ENCODE results near the gene RAMACL. TPM values are rescaled to one million over a fixed set of nuclear protein-coding genes. Genes with fewer than 3 reads are reported as not detected.

The RAMACL gene
- total RNA-seq, 1 experiment from 2014 or later: 0.13 TPM

DNA sequence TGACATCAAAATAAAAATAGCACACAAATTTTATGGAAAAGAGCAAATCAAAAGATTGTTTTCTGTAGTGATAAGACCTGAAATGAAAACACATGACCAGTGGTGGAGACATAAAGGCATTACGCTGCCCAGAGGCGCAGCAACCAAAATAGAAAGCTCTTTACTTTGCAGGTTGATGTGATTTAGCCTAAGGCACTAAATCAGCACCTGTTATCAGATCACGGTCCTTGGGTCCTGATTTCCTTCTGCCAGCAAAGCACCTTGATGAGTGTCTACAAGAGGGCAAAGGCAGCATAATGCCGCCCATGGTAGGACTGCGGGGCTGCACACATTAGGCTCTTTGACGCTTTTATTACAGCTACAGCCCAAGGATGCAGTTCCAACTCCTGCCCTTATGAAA, 19.3 kb upstream of the RAMACL start:
- in situ Hi-C loops (cut with HindIII; ENCODE audit: low pct_unique_long_range_greater_than_20kb, low sequenced_read_pairs) (no loop called here), intact Hi-C loops (cut with micrococcal nuclease; ENCODE audit: unreplicated experiment) (no loop called here)
- no peaks in the 10 kb centered on the region for H3K27me3 ChIP-seq (ENCODE audit: control insufficient read depth, insufficient read depth, low read length)
- no peak for DNase-seq (ENCODE audit: low read depth, low spot score)
- no peaks in the 10 kb centered on the region for H3K9me3 ChIP-seq (ENCODE audit: control insufficient read depth, insufficient read depth, low read depth, low read length)
- no peak overlapping the region for H3K27ac ChIP-seq (ENCODE audit: low read length)
- H3K36me3 ChIP-seq (ENCODE audit: control insufficient read depth, insufficient read depth, low read length): no peaks in the 10 kb centered on the region
- CTCF ChIA-PET: no interaction called here
- TF ChIP-seq, protein P1, sequence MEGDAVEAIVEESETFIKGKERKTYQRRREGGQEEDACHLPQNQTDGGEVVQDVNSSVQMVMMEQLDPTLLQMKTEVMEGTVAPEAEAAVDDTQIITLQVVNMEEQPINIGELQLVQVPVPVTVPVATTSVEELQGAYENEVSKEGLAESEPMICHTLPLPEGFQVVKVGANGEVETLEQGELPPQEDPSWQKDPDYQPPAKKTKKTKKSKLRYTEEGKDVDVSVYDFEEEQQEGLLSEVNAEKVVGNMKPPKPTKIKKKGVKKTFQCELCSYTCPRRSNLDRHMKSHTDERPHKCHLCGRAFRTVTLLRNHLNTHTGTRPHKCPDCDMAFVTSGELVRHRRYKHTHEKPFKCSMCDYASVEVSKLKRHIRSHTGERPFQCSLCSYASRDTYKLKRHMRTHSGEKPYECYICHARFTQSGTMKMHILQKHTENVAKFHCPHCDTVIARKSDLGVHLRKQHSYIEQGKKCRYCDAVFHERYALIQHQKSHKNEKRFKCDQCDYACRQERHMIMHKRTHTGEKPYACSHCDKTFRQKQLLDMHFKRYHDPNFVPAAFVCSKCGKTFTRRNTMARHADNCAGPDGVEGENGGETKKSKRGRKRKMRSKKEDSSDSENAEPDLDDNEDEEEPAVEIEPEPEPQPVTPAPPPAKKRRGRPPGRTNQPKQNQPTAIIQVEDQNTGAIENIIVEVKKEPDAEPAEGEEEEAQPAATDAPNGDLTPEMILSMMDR (IDR thresholded peaks at IDR 0.05): no peak
- TF ChIP-seq TCF7L2 (IDR thresholded peaks at IDR 0.05; ENCODE audit: low read depth, low read length): no peak
- TF ChIP-seq SIN3A (IDR thresholded peaks at IDR 0.05; ENCODE audit: borderline replicate concordance, insufficient read depth, low read depth, low read length): no peak
- TF ChIP-seq, protein P2, sequence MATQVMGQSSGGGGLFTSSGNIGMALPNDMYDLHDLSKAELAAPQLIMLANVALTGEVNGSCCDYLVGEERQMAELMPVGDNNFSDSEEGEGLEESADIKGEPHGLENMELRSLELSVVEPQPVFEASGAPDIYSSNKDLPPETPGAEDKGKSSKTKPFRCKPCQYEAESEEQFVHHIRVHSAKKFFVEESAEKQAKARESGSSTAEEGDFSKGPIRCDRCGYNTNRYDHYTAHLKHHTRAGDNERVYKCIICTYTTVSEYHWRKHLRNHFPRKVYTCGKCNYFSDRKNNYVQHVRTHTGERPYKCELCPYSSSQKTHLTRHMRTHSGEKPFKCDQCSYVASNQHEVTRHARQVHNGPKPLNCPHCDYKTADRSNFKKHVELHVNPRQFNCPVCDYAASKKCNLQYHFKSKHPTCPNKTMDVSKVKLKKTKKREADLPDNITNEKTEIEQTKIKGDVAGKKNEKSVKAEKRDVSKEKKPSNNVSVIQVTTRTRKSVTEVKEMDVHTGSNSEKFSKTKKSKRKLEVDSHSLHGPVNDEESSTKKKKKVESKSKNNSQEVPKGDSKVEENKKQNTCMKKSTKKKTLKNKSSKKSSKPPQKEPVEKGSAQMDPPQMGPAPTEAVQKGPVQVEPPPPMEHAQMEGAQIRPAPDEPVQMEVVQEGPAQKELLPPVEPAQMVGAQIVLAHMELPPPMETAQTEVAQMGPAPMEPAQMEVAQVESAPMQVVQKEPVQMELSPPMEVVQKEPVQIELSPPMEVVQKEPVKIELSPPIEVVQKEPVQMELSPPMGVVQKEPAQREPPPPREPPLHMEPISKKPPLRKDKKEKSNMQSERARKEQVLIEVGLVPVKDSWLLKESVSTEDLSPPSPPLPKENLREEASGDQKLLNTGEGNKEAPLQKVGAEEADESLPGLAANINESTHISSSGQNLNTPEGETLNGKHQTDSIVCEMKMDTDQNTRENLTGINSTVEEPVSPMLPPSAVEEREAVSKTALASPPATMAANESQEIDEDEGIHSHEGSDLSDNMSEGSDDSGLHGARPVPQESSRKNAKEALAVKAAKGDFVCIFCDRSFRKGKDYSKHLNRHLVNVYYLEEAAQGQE (IDR thresholded peaks at IDR 0.05; ENCODE audit: insufficient read depth in 1 of 2, low read depth in 2 of 2, low read length in 1 of 2): no peak
- TF ChIP-seq POLR2AphosphoS5 (IDR thresholded peaks at IDR 0.05; ENCODE audit: low read depth, low read length): no peak
- POLR2A ChIA-PET: no interaction called here
- BruUV-seq (replicated peaks): no TSS peak
- ATAC-seq: no peak
- H3K4me1 ChIP-seq (ENCODE audit: control insufficient read depth, insufficient read depth, low read length): no peaks in the 10 kb centered on the region
- no peak overlapping the region for H3K4me3 ChIP-seq (ENCODE audit: low read depth in 2 of 2, low read length in 2 of 2)

DNA sequence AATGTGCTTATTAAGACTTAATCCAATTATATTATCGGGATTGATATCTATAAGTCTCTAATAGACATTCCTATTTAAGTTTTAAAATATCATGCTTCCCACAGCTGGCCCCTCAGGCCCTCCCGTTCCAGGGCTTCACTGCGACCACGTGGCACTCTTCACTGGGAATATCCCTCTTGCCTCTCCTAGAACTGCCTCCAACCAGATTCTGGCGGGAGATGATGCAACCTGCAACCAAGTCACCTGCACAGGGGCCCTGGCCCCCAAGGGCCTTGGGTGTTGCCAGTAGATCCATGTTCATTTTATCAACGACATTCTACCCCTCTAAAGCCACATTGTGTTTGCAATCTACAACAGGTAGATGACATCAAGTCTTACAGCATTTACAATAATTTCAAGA, 18.4 kb upstream of the RAMACL start:
- Histone ChIP-seq H3K27me3 (ENCODE audit: control insufficient read depth, insufficient read depth, low read length) (no peaks in the 10 kb centered on the region), H3K36me3 (ENCODE audit: control insufficient read depth, insufficient read depth, low read length) (no peaks in the 10 kb centered on the region), H3K4me3 (ENCODE audit: low read depth in 2 of 2, low read length in 2 of 2) (no peak overlapping the region), H3K9me3 (ENCODE audit: control insufficient read depth, insufficient read depth, low read depth, low read length) (no peaks in the 10 kb centered on the region), H3K27ac (ENCODE audit: low read length) (no peak overlapping the region), H3K4me1 (ENCODE audit: control insufficient read depth, insufficient read depth, low read length) (no peaks in the 10 kb centered on the region)
- ChIA-PET POLR2A (no interaction called here), CTCF (no interaction called here)
- TF ChIP-seq, protein P2 (IDR thresholded peaks at IDR 0.05; ENCODE audit: insufficient read depth in 1 of 2, low read depth in 2 of 2, low read length in 1 of 2): no peak
- TF ChIP-seq, protein P1 (IDR thresholded peaks at IDR 0.05): no peak
- TF ChIP-seq TCF7L2 (IDR thresholded peaks at IDR 0.05; ENCODE audit: low read depth, low read length) (no peak), POLR2AphosphoS5 (IDR thresholded peaks at IDR 0.05; ENCODE audit: low read depth, low read length) (no peak), SIN3A (IDR thresholded peaks at IDR 0.05; ENCODE audit: borderline replicate concordance, insufficient read depth, low read depth, low read length) (no peak)
- in situ Hi-C loops (cut with HindIII; ENCODE audit: low pct_unique_long_range_greater_than_20kb, low sequenced_read_pairs): no loop called here
- ATAC-seq (no peak), DNase-seq (ENCODE audit: low read depth, low spot score) (no peak)
- intact Hi-C loops (cut with micrococcal nuclease; ENCODE audit: unreplicated experiment): no loop called here
- no TSS peak for BruUV-seq (replicated peaks)
